Transverse colon (tissue), 3 donors: ENCODE measurements around the gene NFE2.

Experiments used
- POLR2A ChIP-seq: fragments of 450-650 bp; IDR thresholded peaks from one replicate; pipeline ENCODE4 v1.6.1; 2016; ENCODE audit warnings: antibody characterized with exemption, mild to moderate bottlenecking, moderate library complexity
- POLR2AphosphoS5 ChIP-seq, 3 donors: sonication (generic); formaldehyde crosslinking; IDR thresholded peaks; one replicate each; pipeline ENCODE4 v1.6.1; 2016; ENCODE audit warnings: antibody characterized with exemption in 3 of 3

DNA sequence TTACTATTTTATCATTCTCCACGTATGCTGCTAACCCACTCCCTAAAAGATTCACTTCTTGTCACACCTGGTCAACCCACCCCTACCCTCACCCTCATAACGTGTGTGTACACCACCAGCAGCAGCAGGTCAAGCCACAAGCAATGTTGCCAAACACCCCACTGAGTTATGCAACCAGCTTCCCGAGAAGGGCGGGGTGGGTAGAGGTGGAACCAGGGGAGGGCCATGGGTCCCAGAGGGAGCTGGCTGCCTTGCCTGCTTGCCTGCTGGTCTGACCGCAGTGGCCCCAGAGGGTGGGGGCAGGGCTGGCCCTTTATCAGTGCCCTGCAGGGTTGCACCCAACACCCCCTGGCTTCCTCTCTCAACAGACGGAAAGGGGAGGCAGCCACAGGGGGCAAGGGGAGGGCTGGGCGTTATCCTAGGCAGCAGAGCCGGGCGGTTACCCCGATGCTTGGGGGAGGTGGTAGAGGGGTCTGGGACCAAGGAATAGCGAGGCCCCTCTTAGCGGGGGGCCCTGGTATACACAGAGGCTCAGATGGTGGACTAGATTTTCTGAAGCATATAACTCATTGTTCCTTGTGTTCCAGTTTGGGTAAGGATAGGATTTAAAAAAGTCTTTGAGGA is 3.5 kb upstream of the NFE2 start:
- TF ChIP-seq POLR2AphosphoS5 (IDR thresholded peaks at IDR 0.05) (no peak), POLR2A (no peak)
